H1 (cell line): ENCODE results near the gene ENTPD8. TPM values are rescaled to one million over a fixed set of nuclear protein-coding genes. Genes with fewer than 3 reads are reported as not detected.

Source experiments
- CTCF ChIA-PET: fragments of 300-600 bp; sonication (Branson Sonifier 250); formaldehyde crosslinking; loops from one replicate; lab custom pipeline; 2021; ENCODE audit not compliant: partially characterized antibody; lab: Charles Lee
- POLR2A ChIA-PET: fragments of 300-600 bp; sonication (Branson Sonifier 250); formaldehyde crosslinking; loops from one replicate; lab custom pipeline; 2021; ENCODE audit warnings: inconsistent platforms; ENCODE audit not compliant: partially characterized antibody; lab: Charles Lee
- DNase-seq, 2 experiments: peaks; one replicate each; pipeline versions ENCODE4 v3.0.0 to v3.0.0-alpha.2; 2010 to 2022; ENCODE audit warnings: low spot score in 2 of 2, low read depth in 1 of 2, mixed read lengths in 1 of 2
- FAIRE-seq: peaks from 2 replicates; lab custom pipeline; 2011; peaks lifted over from hg19 to GRCh38; lab: Jason Lieb, UNC
- H2AFZ ChIP-seq: 2 replicates; pipeline ENCODE4 v1.8.1; 2012; ENCODE audit warnings: low read length, inconsistent platforms
- H2AK5ac ChIP-seq: 2 replicates; pipeline ENCODE4 v1.6.1; 2013; ENCODE audit warnings: low read depth, low read length
- H2BK120ac ChIP-seq: replicated peaks from 2 replicates; pipeline ENCODE3; 2013; ENCODE audit warnings: low read depth, low read length, inconsistent platforms
- H2BK12ac ChIP-seq: 2 replicates; pipeline ENCODE4 v1.6.1; 2013; ENCODE audit warnings: low read depth, low read length
- H2BK15ac ChIP-seq: 2 replicates; pipeline ENCODE4 v1.6.1; 2013; ENCODE audit warnings: low read length
- H2BK20ac ChIP-seq: 2 replicates; pipeline ENCODE4 v1.6.1; 2013; ENCODE audit warnings: low read length
- H2BK5ac ChIP-seq: 2 replicates; pipeline ENCODE4 v1.6.1; 2013; ENCODE audit warnings: low read depth, low read length
- H3K14ac ChIP-seq: 2 replicates; pipeline ENCODE4 v1.6.1; 2013; ENCODE audit warnings: inconsistent platforms; ENCODE audit not compliant: insufficient read length
- H3K18ac ChIP-seq: 2 replicates; pipeline ENCODE4 v1.6.1; 2013; ENCODE audit warnings: low read length; ENCODE audit errors: extremely low read depth
- H3K23ac ChIP-seq: 2 replicates; pipeline ENCODE4 v1.6.1; 2013; ENCODE audit warnings: inconsistent platforms; ENCODE audit not compliant: insufficient read length
- H3K23me2 ChIP-seq: 2 replicates; pipeline ENCODE4 v1.6.1; 2013; ENCODE audit warnings: low read depth, low read length
- H3K27ac ChIP-seq: 2 replicates; pipeline ENCODE4 v1.6.1; 2011; ENCODE audit warnings: low read depth, low read length, inconsistent platforms
- H3K27me3 ChIP-seq, 4 experiments: replicated peaks in 1 of 4; 1 replicate in 1 of 4; 2 replicates in 3 of 4; pipeline versions ENCODE4 v1.6.1 to v1.8.1; 2011 to 2013; ENCODE audit warnings: low read length in 3 of 4, mild to moderate bottlenecking in 3 of 4, inconsistent platforms in 2 of 4, mixed read lengths in 2 of 4, moderate library complexity in 1 of 4; ENCODE audit not compliant: control insufficient read depth in 3 of 4, insufficient read depth in 3 of 4; ENCODE audit errors: extremely low read depth in 1 of 4
- H3K36me3 ChIP-seq, 4 experiments: 2 replicates each; pipeline versions ENCODE4 v1.6.1 to v1.8.1; 2011 to 2013; ENCODE audit warnings: mild to moderate bottlenecking in 4 of 4, low read length in 3 of 4, moderate library complexity in 2 of 4, control low read depth in 1 of 4, inconsistent platforms in 1 of 4; ENCODE audit not compliant: insufficient read depth in 4 of 4, control insufficient read depth in 2 of 4
- H3K4ac ChIP-seq: replicated peaks from 2 replicates; pipeline ENCODE3; 2013; ENCODE audit warnings: low read length, low read depth, mixed read lengths, inconsistent platforms; ENCODE audit not compliant: insufficient read length
- H3K4me1 ChIP-seq, 4 experiments: replicated peaks in 1 of 4; 1 replicate in 1 of 4; 2 replicates in 3 of 4; pipeline versions ENCODE4 v1.6.1 to v1.8.1; 2011 to 2013; ENCODE audit warnings: low read length in 3 of 4, inconsistent platforms in 2 of 4, mixed read lengths in 1 of 4; ENCODE audit not compliant: insufficient read depth in 4 of 4, control insufficient read depth in 3 of 4
- H3K4me2 ChIP-seq, 2 experiments: 2 replicates each; pipeline versions ENCODE4 v1.6.1 to v1.8.1; 2011 to 2013; ENCODE audit warnings: low read depth in 2 of 2, low read length in 2 of 2, control low read depth in 1 of 2, inconsistent platforms in 1 of 2, mild to moderate bottlenecking in 1 of 2; ENCODE audit not compliant: insufficient read depth in 1 of 2
- H3K4me3 ChIP-seq, 4 experiments: fragments of 200-600, 300-600 bp in 1 of 4; sonication (generic), shearing (Covaris generic), sonication (Bioruptor Twin) in 1 of 4; 2 replicates each; pipeline versions ENCODE4 v1.5.1 to v1.8.1; 2011 to 2016; ENCODE audit warnings: low read length in 4 of 4, low read depth in 3 of 4, control low read depth in 2 of 4, inconsistent platforms in 2 of 4, mild to moderate bottlenecking in 2 of 4, mixed read lengths in 1 of 4, moderate library complexity in 1 of 4; ENCODE audit not compliant: insufficient read depth in 2 of 4; ENCODE audit errors: extremely low read depth in 1 of 4
- H3K56ac ChIP-seq: replicated peaks from 2 replicates; pipeline ENCODE3; 2013; ENCODE audit warnings: low read depth, mild to moderate bottlenecking, mixed read lengths, low read length, inconsistent platforms; ENCODE audit not compliant: insufficient read length
- H3K79me1 ChIP-seq: 2 replicates; pipeline ENCODE4 v1.6.1; 2013; ENCODE audit warnings: low read depth, low read length, control low read depth
- H3K79me2 ChIP-seq, 2 experiments: 2 replicates each; pipeline versions ENCODE4 v1.6.1 to v1.8.1; 2012 to 2013; ENCODE audit warnings: low read length in 2 of 2, mild to moderate bottlenecking in 2 of 2, inconsistent platforms in 1 of 2; ENCODE audit not compliant: insufficient read depth in 2 of 2, control insufficient read depth in 1 of 2
- H3K9ac ChIP-seq, 4 experiments: replicated peaks in 1 of 4; 1 replicate in 1 of 4; 2 replicates in 3 of 4; pipeline versions ENCODE4 v1.6.1 to v1.8.1; 2011 to 2013; ENCODE audit warnings: low read depth in 3 of 4, low read length in 3 of 4, control low read depth in 2 of 4, mild to moderate bottlenecking in 2 of 4, moderate library complexity in 2 of 4, inconsistent platforms in 1 of 4; ENCODE audit errors: extremely low read depth in 1 of 4
- H3K9me3 ChIP-seq, 2 experiments: 2 replicates each; pipeline versions ENCODE4 v1.6.1 to v1.8.1; 2012 to 2013; ENCODE audit warnings: mild to moderate bottlenecking in 2 of 2, moderate library complexity in 2 of 2, control low read depth in 1 of 2, inconsistent platforms in 1 of 2, low read depth in 1 of 2, low read length in 1 of 2, mixed read lengths in 1 of 2; ENCODE audit not compliant: insufficient read depth in 2 of 2
- H4K20me1 ChIP-seq, 2 experiments: replicated peaks in 1 of 2; 2 replicates each; pipeline versions ENCODE3 to v1.8.1; 2011 to 2013; ENCODE audit warnings: inconsistent platforms in 2 of 2, low read length in 2 of 2, mild to moderate bottlenecking in 1 of 2; ENCODE audit not compliant: insufficient read depth in 2 of 2, control insufficient read depth in 1 of 2
- H4K5ac ChIP-seq: 2 replicates; pipeline ENCODE4 v1.6.1; 2013; ENCODE audit warnings: low read length, low read depth, mixed read lengths, inconsistent platforms; ENCODE audit not compliant: insufficient read length
- H4K8ac ChIP-seq: 2 replicates; pipeline ENCODE4 v1.8.0; 2013; ENCODE audit warnings: mild to moderate bottlenecking, moderate library complexity, low read length, inconsistent platforms; ENCODE audit not compliant: insufficient read depth; ENCODE audit errors: extremely low read depth
- H4K91ac ChIP-seq: replicated peaks from 2 replicates; pipeline ENCODE3; 2013; ENCODE audit warnings: low read length, mixed read lengths, inconsistent platforms; ENCODE audit not compliant: insufficient read length
- CBX8 ChIP-seq: fragments of 300-800, 300-1000 bp; sonication (generic); IDR thresholded peaks from 2 replicates; pipeline ENCODE4 v1.7.1; 2016; ENCODE audit warnings: low read depth, low read length, borderline replicate concordance
- EZH2 ChIP-seq: fragments of 200-600 bp; sonication (generic); IDR thresholded peaks from 2 replicates; pipeline ENCODE4 v1.7.1; 2012; ENCODE audit warnings: low read depth, mild to moderate bottlenecking, moderate library complexity, low read length, inconsistent platforms; ENCODE audit not compliant: severe bottlenecking
- NRF1 ChIP-seq: IDR thresholded peaks from 2 replicates; pipeline ENCODE4 v1.6.1; 2011; ENCODE audit warnings: mild to moderate bottlenecking, low read depth, low read length, improper control_type of control experiment
- POLR2A ChIP-seq, 2 experiments: IDR thresholded peaks; 1 replicate in 1 of 2; 2 replicates in 1 of 2; pipeline ENCODE4 v1.6.1; 2011; ENCODE audit warnings: low read depth in 2 of 2, low read length in 2 of 2, mild to moderate bottlenecking in 2 of 2; ENCODE audit errors: control extremely low read depth in 1 of 2
- RAD21 ChIP-seq, 2 experiments: IDR thresholded peaks in 1 of 2; conservative IDR thresholded peaks in 1 of 2; 2 replicates each; pipeline ENCODE4 v1.6.1; 2011; ENCODE audit warnings: low read depth in 2 of 2, low read length in 2 of 2, improper control_type of control experiment in 1 of 2, inconsistent platforms in 1 of 2, mild to moderate bottlenecking in 1 of 2, moderate library complexity in 1 of 2
- TBP ChIP-seq: IDR thresholded peaks from 2 replicates; pipeline ENCODE4 v1.6.1; 2011; ENCODE audit warnings: low read depth, low read length, improper control_type of control experiment
- TEAD4 ChIP-seq: IDR thresholded peaks from 2 replicates; pipeline ENCODE4 v1.6.1; 2012; ENCODE audit warnings: low read depth, low read length, inconsistent platforms, mixed read lengths
- WGBS, 2 experiments: shearing (Covaris generic) in 1 of 2; methylation state at CpG; one replicate each; pipeline versions ENCODE4 v1.1.6 to v1.1.7; 2013 to 2015; ENCODE audit warnings: low lambda C conversion rate in 2 of 2, mixed read lengths in 2 of 2, inconsistent platforms in 1 of 2, low coverage in 1 of 2, missing lambda C conversion rate in 1 of 2; ENCODE audit not compliant: insufficient replicate concordance in 2 of 2, insufficient coverage in 1 of 2, insufficient read length in 1 of 2; ENCODE audit errors: extremely low coverage in 1 of 2, missing lambda C conversion rate in 1 of 2; 5-methylcytosine and 5-hydroxymethylcytosine counted together
- polyA plus RNA-seq, 7 experiments: library from polyadenylated mRNA; depleted of rRNA in 3 of 7; stranded (reverse) in 5 of 7; unstranded in 2 of 7; fragments of >200 nt in 5 of 7; fragments of 200-250 nt in 2 of 7; gene quantifications; 1 replicate in 5 of 7; 2 replicates in 1 of 7; 4 replicates in 1 of 7; pipeline versions ENCODE4 v1.2.1 to v1.2.3, GENCODE V29; 2011 to 2013; ENCODE audit warnings: missing spikeins in 2 of 7, mixed read lengths in 2 of 7
- total RNA-seq: library from RNA; stranded (reverse); fragmentation: NEBNext Ultra II Directional; extraction: Animal tissue kit (Norgen Biotek cat#: 25700); gene quantifications from 2 replicates; pipeline ENCODE4 v1.2.1, GENCODE V29; 2021
- TF ChIP-seq, protein P1 (sequence below): IDR thresholded peaks from 2 replicates; pipeline ENCODE4 v1.6.1; 2012; ENCODE audit warnings: inconsistent platforms

Gene ENTPD8
- total and polyA plus RNA-seq, 2 of the 8 experiments (the other 6 are each of a cell fraction or from before 2014, with no cell fraction given): 0.48 to 0.51 TPM

GRCh38 chr9:137461316-137461662, 20.1 kb upstream of the ENTPD8 start:
- FAIRE-seq: no peak

More at GRCh38 chr9:137461316-137461662, 20.1 kb upstream of the ENTPD8 start:
- H3K18ac ChIP-seq: no peak overlapping the region
- no peak overlapping the region for H3K4me3 ChIP-seq
- H2AFZ ChIP-seq: no peak overlapping the region
- peaks cover 3% of the 10 kb centered on the region; the same call in 1 of the 2 replicates for H3K79me1 ChIP-seq
- no peak overlapping the region for H3K27ac ChIP-seq
- no peak overlapping the region for H3K4ac ChIP-seq
- H3K27me3 ChIP-seq: peaks cover 0 to 19% (median 13%) of the 10 kb centered on the region in 4 experiments; a peak in 5 of 7 replicates
- no peak overlapping the region for H4K91ac ChIP-seq
- peaks cover 0 to 12% of the 10 kb centered on the region in 2 experiments for H4K20me1 ChIP-seq
- peak overlapping the region; percentile 80; the same call in 1 of the 2 replicates for H2BK12ac ChIP-seq
- peak overlapping the region; percentile 22 to 44; a peak in 1 of 4 replicates for H3K4me2 ChIP-seq
- no peak overlapping the region for H2BK5ac ChIP-seq
- TF ChIP-seq POLR2A (IDR thresholded peaks at IDR 0.05; ENCODE audit: control extremely low read depth in 1 of 2, low read depth in 2 of 2, low read length in 2 of 2): no peak
- TF ChIP-seq EZH2: no peak
- no peak for TF ChIP-seq TBP
- TF ChIP-seq, protein P1, sequence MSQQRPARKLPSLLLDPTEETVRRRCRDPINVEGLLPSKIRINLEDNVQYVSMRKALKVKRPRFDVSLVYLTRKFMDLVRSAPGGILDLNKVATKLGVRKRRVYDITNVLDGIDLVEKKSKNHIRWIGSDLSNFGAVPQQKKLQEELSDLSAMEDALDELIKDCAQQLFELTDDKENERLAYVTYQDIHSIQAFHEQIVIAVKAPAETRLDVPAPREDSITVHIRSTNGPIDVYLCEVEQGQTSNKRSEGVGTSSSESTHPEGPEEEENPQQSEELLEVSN: no peak
- TF ChIP-seq CBX8: no peak
- no peak for TF ChIP-seq NRF1
- no peak for TF ChIP-seq TEAD4
- TF ChIP-seq RAD21 (IDR thresholded peaks at IDR 0.05 in 1 of 2, conservative IDR thresholded peaks at IDR 0.05 in 1 of 2; ENCODE audit: low read depth in 2 of 2, low read length in 2 of 2): no peak
- no peak overlapping the region for H2BK20ac ChIP-seq
- ChIA-PET POLR2A (no interaction called here), CTCF (interaction anchor here (1.0 kb wide), 1 partner anchor 18 kb away, joined by 3 read pairs; no protein-coding TSS in a partner anchor)
- H4K5ac ChIP-seq: no peak overlapping the region
- no peaks in the 10 kb centered on the region; a peak in 1 of 4 replicates for H3K9me3 ChIP-seq
- no peak overlapping the region for H3K56ac ChIP-seq
- peak overlapping the region; percentile 75; the same call in 1 of the 2 replicates for H2AK5ac ChIP-seq
- WGBS, 2 experiments: 91% methylated on average over 5 of the region's 21 CpGs; no CpG with 5 or more reads in 1 of the 2 experiments
- peaks cover 0 to 4% (median 3%) of the 10 kb centered on the region in 4 experiments; a peak in 5 of 8 replicates for H3K36me3 ChIP-seq
- no peak overlapping the region for H3K14ac ChIP-seq
- no peak overlapping the region for H4K8ac ChIP-seq
- no peak overlapping the region for H3K23ac ChIP-seq
- H2BK120ac ChIP-seq: no peak overlapping the region
- no peak overlapping the region for H2BK15ac ChIP-seq
- DNase-seq: no peak
- H3K23me2 ChIP-seq: peaks cover 8% of the 10 kb centered on the region; the same call in 1 of the 2 replicates
- H3K9ac ChIP-seq: no peak overlapping the region
- H3K79me2 ChIP-seq: no peaks in the 10 kb centered on the region; a peak in 1 of 4 replicates
- H3K4me1 ChIP-seq: peaks cover 0 to 18% (median 8%) of the 10 kb centered on the region in 4 experiments; a peak in 6 of 7 replicates
